Liver (tissue), 3 donors: ENCODE measurements around the gene C16orf86.

Source experiments
- ATF3 ChIP-seq: IDR thresholded peaks from 2 replicates; pipeline ENCODE4 v1.6.1; 2016; ENCODE audit warnings: antibody characterized with exemption
- CTCF ChIP-seq: fragments of 150-350 bp; IDR thresholded peaks from 2 replicates; pipeline ENCODE4 v1.5.1; 2017; ENCODE audit warnings: improper control_type of control experiment, low read depth, low read length; ENCODE audit not compliant: missing input control
- FOXA1 ChIP-seq: IDR thresholded peaks from 2 replicates; pipeline ENCODE4 v1.6.1; 2016; ENCODE audit warnings: antibody characterized with exemption
- GABPA ChIP-seq, 2 donors: IDR thresholded peaks in 1 of 2; conservative IDR thresholded peaks in 1 of 2; 2 replicates each; pipeline ENCODE4 v1.6.1; 2016; ENCODE audit warnings: antibody characterized with exemption in 2 of 2, mild to moderate bottlenecking in 1 of 2, moderate library complexity in 1 of 2
- JUND ChIP-seq, 2 donors: IDR thresholded peaks; 2 replicates each; pipeline ENCODE4 v1.6.1; 2016; ENCODE audit warnings: antibody characterized with exemption in 2 of 2
- MAX ChIP-seq: IDR thresholded peaks from 2 replicates; pipeline ENCODE4 v1.6.1; 2016; ENCODE audit warnings: antibody characterized with exemption
- RAD21 ChIP-seq, 2 donors: IDR thresholded peaks; 2 replicates each; pipeline ENCODE4 v1.6.1; 2016; ENCODE audit warnings: antibody characterized with exemption in 2 of 2, mild to moderate bottlenecking in 2 of 2
- REST ChIP-seq: IDR thresholded peaks from 2 replicates; pipeline ENCODE4 v1.6.1; 2016; ENCODE audit warnings: antibody characterized with exemption, mild to moderate bottlenecking
- RXRA ChIP-seq, 2 donors: IDR thresholded peaks; 2 replicates each; pipeline ENCODE4 v1.6.1; 2017 to 2018; ENCODE audit warnings: antibody characterized with exemption in 2 of 2, mild to moderate bottlenecking in 1 of 2
- SP1 ChIP-seq: IDR thresholded peaks from 2 replicates; pipeline ENCODE4 v1.6.1; 2018; ENCODE audit warnings: antibody characterized with exemption, mild to moderate bottlenecking
- TAF1 ChIP-seq: conservative IDR thresholded peaks from 2 replicates; pipeline ENCODE4 v1.6.1; 2016; ENCODE audit warnings: antibody characterized with exemption, mild to moderate bottlenecking
- YY1 ChIP-seq: IDR thresholded peaks from 2 replicates; pipeline ENCODE4 v1.6.1; 2016; ENCODE audit warnings: antibody characterized with exemption, mild to moderate bottlenecking
- ZBTB33 ChIP-seq: IDR thresholded peaks from 2 replicates; pipeline ENCODE4 v1.6.1; 2016; ENCODE audit warnings: antibody characterized with exemption
- donor health status: healthy.
- donor health status: healthy.

- no peak for TF ChIP-seq CTCF
- TF ChIP-seq RXRA (IDR thresholded peaks at IDR 0.05), result no peak
- TF ChIP-seq JUND (IDR thresholded peaks at IDR 0.05), result no peak
- TF ChIP-seq MAX, result no peak
- no peak for TF ChIP-seq SP1
- no peak for TF ChIP-seq ATF3
- no peak for TF ChIP-seq GABPA (IDR thresholded peaks at IDR 0.05 in 1 of 2, conservative IDR thresholded peaks at IDR 0.05 in 1 of 2)
- no peak for TF ChIP-seq TAF1
- no peak for TF ChIP-seq FOXA1
- no peak for TF ChIP-seq ZBTB33
- TF ChIP-seq YY1, result no peak
- TF ChIP-seq REST, result no peak
- no peak for TF ChIP-seq RAD21 (IDR thresholded peaks at IDR 0.05)
Measured at GRCh38 chr16:67703626-67704025, 37.0 kb downstream of the C16orf86 start.
